Measurements from ENCODE around the gene NT5C3B.

The NT5C3B gene

GRCh38 chr17:41870627-41871026 is 34.6 kb upstream of the NT5C3B start:
- H3K4me3 ChIP-seq (ENCODE audit: low read length), result no peak overlapping the region
- H3K36me3 ChIP-seq (replicated peaks; ENCODE audit: insufficient read depth, low read length), result no peaks in the 10 kb centered on the region
- TF ChIP-seq EZH2phosphoT487 (IDR thresholded peaks at IDR 0.05; ENCODE audit: low read length), result no peak
- TF ChIP-seq EZH2 (optimal IDR thresholded peaks at IDR 0.05; ENCODE audit: low read depth, low read length), result no peak
- TF ChIP-seq, protein P1, sequence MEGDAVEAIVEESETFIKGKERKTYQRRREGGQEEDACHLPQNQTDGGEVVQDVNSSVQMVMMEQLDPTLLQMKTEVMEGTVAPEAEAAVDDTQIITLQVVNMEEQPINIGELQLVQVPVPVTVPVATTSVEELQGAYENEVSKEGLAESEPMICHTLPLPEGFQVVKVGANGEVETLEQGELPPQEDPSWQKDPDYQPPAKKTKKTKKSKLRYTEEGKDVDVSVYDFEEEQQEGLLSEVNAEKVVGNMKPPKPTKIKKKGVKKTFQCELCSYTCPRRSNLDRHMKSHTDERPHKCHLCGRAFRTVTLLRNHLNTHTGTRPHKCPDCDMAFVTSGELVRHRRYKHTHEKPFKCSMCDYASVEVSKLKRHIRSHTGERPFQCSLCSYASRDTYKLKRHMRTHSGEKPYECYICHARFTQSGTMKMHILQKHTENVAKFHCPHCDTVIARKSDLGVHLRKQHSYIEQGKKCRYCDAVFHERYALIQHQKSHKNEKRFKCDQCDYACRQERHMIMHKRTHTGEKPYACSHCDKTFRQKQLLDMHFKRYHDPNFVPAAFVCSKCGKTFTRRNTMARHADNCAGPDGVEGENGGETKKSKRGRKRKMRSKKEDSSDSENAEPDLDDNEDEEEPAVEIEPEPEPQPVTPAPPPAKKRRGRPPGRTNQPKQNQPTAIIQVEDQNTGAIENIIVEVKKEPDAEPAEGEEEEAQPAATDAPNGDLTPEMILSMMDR (IDR thresholded peaks at IDR 0.05; ENCODE audit: low read length), result no peak
- no peaks in the 10 kb centered on the region for H3K27me3 ChIP-seq (replicated peaks; ENCODE audit: insufficient read depth, low read length)
- H3K9ac ChIP-seq (ENCODE audit: low read length), result no peak overlapping the region
- no peak overlapping the region for H2AFZ ChIP-seq (ENCODE audit: low read length)
- H3K27ac ChIP-seq (ENCODE audit: low read length), result no peak overlapping the region
- no peaks in the 10 kb centered on the region for H3K9me3 ChIP-seq (replicated peaks; ENCODE audit: insufficient read depth, low read length)
- no peak overlapping the region for H3K4me2 ChIP-seq (ENCODE audit: low read depth, low read length)
- no peaks in the 10 kb centered on the region for H4K20me1 ChIP-seq (ENCODE audit: insufficient read depth, low read length)
- no peaks in the 10 kb centered on the region for H3K4me1 ChIP-seq (ENCODE audit: low read length)
- DNase-seq, result no peak
- H3K9me2 ChIP-seq (replicated peaks; ENCODE audit: insufficient read depth, low read length), result no peaks in the 10 kb centered on the region
- H3F3A ChIP-seq (ENCODE audit: insufficient read depth, low read length), result peaks cover under 1% of the 10 kb centered on the region; the same call in 1 of the 2 replicates
- H3K79me2 ChIP-seq (ENCODE audit: low read length), result no peaks in the 10 kb centered on the region

DNA sequence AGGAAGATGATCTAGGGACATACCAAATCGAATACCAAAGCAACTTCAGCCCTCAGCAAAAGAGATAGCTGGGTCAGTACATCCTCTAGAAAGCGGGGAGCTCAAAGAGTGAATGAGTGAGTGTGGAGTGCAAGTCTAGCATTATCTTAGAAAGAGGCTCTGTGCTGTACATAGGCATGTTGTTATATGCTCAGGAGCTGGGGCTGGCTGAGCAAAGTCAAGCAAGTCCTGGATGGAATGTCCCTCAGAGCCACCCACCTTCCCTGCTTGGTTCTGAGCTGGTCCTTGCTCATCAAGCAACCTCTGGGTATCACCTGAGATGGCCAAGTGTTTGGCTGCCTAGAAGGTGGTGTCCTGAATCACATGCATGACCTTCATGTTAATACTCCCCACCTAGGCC is 34.1 kb upstream of the NT5C3B start:
- Histone ChIP-seq H3K9me2 (replicated peaks; ENCODE audit: insufficient read depth, low read length) (no peaks in the 10 kb centered on the region), H2AFZ (ENCODE audit: low read length) (no peak overlapping the region), H3K36me3 (replicated peaks; ENCODE audit: insufficient read depth, low read length) (no peaks in the 10 kb centered on the region), H3K9ac (ENCODE audit: low read length) (no peak overlapping the region), H3K4me1 (ENCODE audit: low read length) (no peaks in the 10 kb centered on the region), H3K4me3 (ENCODE audit: low read length) (no peak overlapping the region), H3K27ac (ENCODE audit: low read length) (no peak overlapping the region), H3K27me3 (replicated peaks; ENCODE audit: insufficient read depth, low read length) (no peaks in the 10 kb centered on the region), H3K4me2 (ENCODE audit: low read depth, low read length) (no peak overlapping the region), H4K20me1 (ENCODE audit: insufficient read depth, low read length) (no peaks in the 10 kb centered on the region), H3K9me3 (replicated peaks; ENCODE audit: insufficient read depth, low read length) (no peaks in the 10 kb centered on the region), H3K79me2 (ENCODE audit: low read length) (peaks cover 1% of the 10 kb centered on the region), H3F3A (ENCODE audit: insufficient read depth, low read length) (peaks cover 3% of the 10 kb centered on the region; the same call in 1 of the 2 replicates)
- TF ChIP-seq EZH2phosphoT487 (IDR thresholded peaks at IDR 0.05; ENCODE audit: low read length) (no peak), EZH2 (optimal IDR thresholded peaks at IDR 0.05; ENCODE audit: low read depth, low read length) (no peak)
- TF ChIP-seq, protein P1 (IDR thresholded peaks at IDR 0.05; ENCODE audit: low read length), result no peak
- no peak for DNase-seq

DNA sequence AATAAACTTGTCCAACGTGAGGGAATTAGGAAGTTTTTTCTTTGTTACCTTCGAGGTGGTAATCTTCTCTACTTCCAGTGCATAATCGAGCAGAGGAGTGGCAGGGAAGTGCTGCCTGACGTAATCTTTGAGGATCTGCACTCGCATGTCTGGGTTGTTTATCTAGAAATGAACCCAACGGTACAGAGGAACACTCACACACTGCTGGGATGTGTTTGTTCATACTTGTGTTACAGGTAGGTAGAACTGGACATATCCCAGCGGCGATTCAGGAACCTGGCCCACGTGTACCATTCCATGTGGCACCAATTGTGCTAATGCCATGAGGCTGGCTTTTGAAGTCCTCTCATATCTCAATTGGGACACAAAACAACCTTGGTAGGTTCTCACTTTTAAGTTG is 33.4 kb upstream of the NT5C3B start:
- no peak for DNase-seq
- Histone ChIP-seq H3F3A (ENCODE audit: insufficient read depth, low read length) (peaks cover 3% of the 10 kb centered on the region; the same call in 1 of the 2 replicates), H3K36me3 (replicated peaks; ENCODE audit: insufficient read depth, low read length) (no peaks in the 10 kb centered on the region), H3K9ac (ENCODE audit: low read length) (no peak overlapping the region), H3K4me1 (ENCODE audit: low read length) (no peaks in the 10 kb centered on the region), H3K27ac (ENCODE audit: low read length) (no peak overlapping the region), H3K9me3 (replicated peaks; ENCODE audit: insufficient read depth, low read length) (no peaks in the 10 kb centered on the region), H3K4me2 (ENCODE audit: low read depth, low read length) (no peak overlapping the region), H3K9me2 (replicated peaks; ENCODE audit: insufficient read depth, low read length) (no peaks in the 10 kb centered on the region), H3K27me3 (replicated peaks; ENCODE audit: insufficient read depth, low read length) (no peaks in the 10 kb centered on the region), H3K4me3 (ENCODE audit: low read length) (no peak overlapping the region), H3K79me2 (ENCODE audit: low read length) (peaks cover 8% of the 10 kb centered on the region), H4K20me1 (ENCODE audit: insufficient read depth, low read length) (no peaks in the 10 kb centered on the region), H2AFZ (ENCODE audit: low read length) (no peak overlapping the region)
- TF ChIP-seq, protein P1 (IDR thresholded peaks at IDR 0.05; ENCODE audit: low read length), result no peak
- TF ChIP-seq EZH2phosphoT487 (IDR thresholded peaks at IDR 0.05; ENCODE audit: low read length) (no peak), EZH2 (optimal IDR thresholded peaks at IDR 0.05; ENCODE audit: low read depth, low read length) (no peak)
